Measurements from ENCODE around the gene REXO5. TPM values are rescaled to one million over a fixed set of nuclear protein-coding genes. Genes with fewer than 3 reads are reported as not detected.

Gene REXO5
- total and polyA plus RNA-seq, 8 donors, result 4.7 to 31.7 (median 7.2) TPM

- no peaks in the 10 kb centered on the region for H3K27me3 ChIP-seq
- no peak for DNase-seq
- no peak overlapping the region for H3K27ac ChIP-seq
- 95 to 100% (median 100%) methylated on average over 1 of the region's 1 CpG for WGBS, 5 donors
- H3K4me1 ChIP-seq, result peaks cover 5 to 31% (median 12%) of the 10 kb centered on the region in 4 donors
- H3K36me3 ChIP-seq, result peaks cover 0 to 11% (median 1%) of the 10 kb centered on the region in 4 donors
- no peak for TF ChIP-seq POLR2A (IDR thresholded peaks at IDR 0.05)
- no peak for TF ChIP-seq EP300 (IDR thresholded peaks at IDR 0.05)
- TF ChIP-seq CTCF (IDR thresholded peaks at IDR 0.05), result no peak
- TF ChIP-seq POLR2AphosphoS5 (IDR thresholded peaks at IDR 0.05), result no peak
- H3K4me3 ChIP-seq, result no peak overlapping the region
- no peaks in the 10 kb centered on the region for H3K9me3 ChIP-seq
- intact Hi-C loops (cut with DNase I; ENCODE audit: low total_unique reads), result no loop called here
These were observed 38.2 kb upstream of the REXO5 start for GRCh38 chr16:20768121-20768520.

- no peak overlapping the region for H3K4me3 ChIP-seq
- no peaks in the 10 kb centered on the region for H3K9me3 ChIP-seq
- intact Hi-C loops (cut with DNase I; ENCODE audit: low total_unique reads), result no loop called here
- peaks cover 5 to 29% (median 11%) of the 10 kb centered on the region in 4 donors for H3K4me1 ChIP-seq
- no peak for TF ChIP-seq POLR2A (IDR thresholded peaks at IDR 0.05)
- no peak for TF ChIP-seq CTCF (IDR thresholded peaks at IDR 0.05)
- TF ChIP-seq EP300 (IDR thresholded peaks at IDR 0.05), result no peak
- TF ChIP-seq POLR2AphosphoS5 (IDR thresholded peaks at IDR 0.05), result no peak
- peaks cover 0 to 11% (median 1%) of the 10 kb centered on the region in 4 donors for H3K36me3 ChIP-seq
- no peak overlapping the region for H3K27ac ChIP-seq
- H3K27me3 ChIP-seq, result no peaks in the 10 kb centered on the region
- no peak for DNase-seq
- 53 to 97% (median 73%) methylated on average over 1 of the region's 1 CpG for WGBS, 5 donors
These were observed 37.5 kb upstream of the REXO5 start for GRCh38 chr16:20768818-20769217.

GRCh38 chr16:20773679-20774078, 32.6 kb upstream of the REXO5 start:
- no peak for TF ChIP-seq POLR2AphosphoS5 (IDR thresholded peaks at IDR 0.05)
- TF ChIP-seq POLR2A (IDR thresholded peaks at IDR 0.05), result no peak
- TF ChIP-seq EP300 (IDR thresholded peaks at IDR 0.05), result no peak
- no peak for DNase-seq
- H3K27ac ChIP-seq, result no peak overlapping the region
- no peaks in the 10 kb centered on the region for H3K27me3 ChIP-seq
- H3K4me1 ChIP-seq, result peaks cover 0 to 7% (median 0%) of the 10 kb centered on the region in 4 donors
- WGBS, 5 donors, result 38 to 75% (median 59%) methylated on average over 3 of the region's 3 CpGs
- no peak overlapping the region for H3K4me3 ChIP-seq
- H3K36me3 ChIP-seq, result peaks cover 0 to 37% (median 27%) of the 10 kb centered on the region in 4 donors
- intact Hi-C loops (cut with DNase I; ENCODE audit: low total_unique reads), result no loop called here
- H3K9me3 ChIP-seq, result no peaks in the 10 kb centered on the region

- TF ChIP-seq CTCF (IDR thresholded peaks at IDR 0.05) (peak in 5 of 7 experiments; percentile 37 to 60 (median 46)), EP300 (IDR thresholded peaks at IDR 0.05) (no peak), POLR2A (IDR thresholded peaks at IDR 0.05) (no peak), POLR2AphosphoS5 (IDR thresholded peaks at IDR 0.05) (peak in 1 of 3 donors; percentile 44)
- H3K36me3 ChIP-seq, result peaks cover 0 to 49% (median 38%) of the 10 kb centered on the region in 4 donors
- H3K27ac ChIP-seq, result no peak overlapping the region
- intact Hi-C loops (cut with DNase I; ENCODE audit: low total_unique reads), result no loop called here
- H3K4me3 ChIP-seq, result no peak overlapping the region
- no peaks in the 10 kb centered on the region for H3K27me3 ChIP-seq
- no peaks in the 10 kb centered on the region for H3K9me3 ChIP-seq
- DNase-seq, result peak; percentile 75 to 85
- WGBS, 5 donors, result 60 to 70% (median 66%) methylated on average over 3 to 7 of the region's 7 CpGs
- H3K4me1 ChIP-seq, result peaks cover 0 to 7% (median 0%) of the 10 kb centered on the region in 4 donors
These were observed 31.5 kb upstream of the REXO5 start for GRCh38 chr16:20774703-20775362.

- no peaks in the 10 kb centered on the region for H3K4me1 ChIP-seq
- no peaks in the 10 kb centered on the region for H3K27me3 ChIP-seq
- intact Hi-C loops (cut with DNase I; ENCODE audit: low total_unique reads), result no loop called here
- H3K9me3 ChIP-seq, result no peaks in the 10 kb centered on the region
- no peak overlapping the region for H3K4me3 ChIP-seq
- H3K27ac ChIP-seq, result no peak overlapping the region
- TF ChIP-seq CTCF (IDR thresholded peaks at IDR 0.05) (no peak), POLR2A (IDR thresholded peaks at IDR 0.05) (no peak), POLR2AphosphoS5 (IDR thresholded peaks at IDR 0.05) (no peak), EP300 (IDR thresholded peaks at IDR 0.05) (no peak)
- 79 to 94% (median 82%) methylated on average over 1 of the region's 1 CpG for WGBS, 5 donors
- peaks cover 0 to 70% (median 53%) of the 10 kb centered on the region in 4 donors for H3K36me3 ChIP-seq
- DNase-seq, result no peak
These were observed 24.6 kb upstream of the REXO5 start for GRCh38 chr16:20781697-20782096.

Measured in stomach (tissue), 9 donors.